WTC11 (cell line): Measurements from ENCODE around the gene ARIH1. TPM values are rescaled to one million over a fixed set of nuclear protein-coding genes. Genes with fewer than 3 reads are reported as not detected.
"Not testable (repeated sequence)": the region's sequence is repeated elsewhere in the genome, so short reads cannot be mapped to it uniquely, and the experiment has no call there.

ENCODE experiments used
- ATAC-seq: fragments of 200-7000 bp; cut with Tn5 transposase; 2 replicates; pipeline ENCODE4 v1.10.0; 2021; ENCODE audit warnings: mild to moderate bottlenecking, moderate library complexity
- CTCF ChIA-PET: fragments of 300-600 bp; sonication (Branson Sonifier 250); formaldehyde crosslinking; loops from one replicate; lab custom pipeline; 2021; ENCODE audit warnings: antibody characterized with exemption; lab: Charles Lee
- POLR2A ChIA-PET: fragments of 350-600 bp; sonication (Branson Sonifier 250); formaldehyde crosslinking; loops from one replicate; lab custom pipeline; 2021; ENCODE audit warnings: antibody characterized with exemption; lab: Charles Lee
- DNase-seq: peaks from one replicate; pipeline ENCODE4 v3.0.0; 2021; ENCODE audit warnings: low spot score
- H3K27ac Mint-ChIP-seq: 2 replicates; pipeline ENCODE4 v1.8.0; 2021; ENCODE audit warnings: mixed read lengths
- H3K27me3 Mint-ChIP-seq: 2 replicates; pipeline ENCODE4 v1.8.0; 2021; ENCODE audit warnings: low read depth, mild to moderate bottlenecking, moderate library complexity, mixed read lengths
- H3K36me3 Mint-ChIP-seq: 2 replicates; pipeline ENCODE4 v1.8.0; 2021; ENCODE audit warnings: mixed read lengths
- H3K4me1 Mint-ChIP-seq: 2 replicates; pipeline ENCODE4 v1.8.0; 2022; ENCODE audit warnings: mixed read lengths
- H3K4me3 Mint-ChIP-seq: 2 replicates; pipeline ENCODE4 v1.8.0; 2021; ENCODE audit warnings: mild to moderate bottlenecking, moderate library complexity, mixed read lengths
- H3K9me3 Mint-ChIP-seq: 2 replicates; pipeline ENCODE4 v1.8.0; 2021; ENCODE audit warnings: mixed read lengths
- AR ChIP-seq: fragments of 250-450 bp; sonication (Bioruptor Pico); IDR thresholded peaks from 2 replicates; pipeline ENCODE4 v1.9.0; 2021; ENCODE audit warnings: mild to moderate bottlenecking
- CBFB ChIP-seq: sonication (generic); formaldehyde crosslinking; IDR thresholded peaks from 2 replicates; pipeline ENCODE4 v1.8.1; 2022; ENCODE audit warnings: mild to moderate bottlenecking, low read depth, missing genetic modification reagents
- E2F4 ChIP-seq: sonication (generic); formaldehyde crosslinking; IDR thresholded peaks from 2 replicates; pipeline ENCODE4 v1.8.1; 2022; ENCODE audit warnings: low read depth, mild to moderate bottlenecking, moderate library complexity, missing genetic modification reagents, borderline replicate concordance
- ETV6 ChIP-seq: sonication (generic); formaldehyde crosslinking; IDR thresholded peaks from 2 replicates; pipeline ENCODE4 v1.8.1; 2022; ENCODE audit warnings: mild to moderate bottlenecking, missing genetic modification reagents
- HMGXB4 ChIP-seq: sonication (generic); formaldehyde crosslinking; IDR thresholded peaks from 2 replicates; pipeline ENCODE4 v1.8.1; 2023; ENCODE audit warnings: mild to moderate bottlenecking, moderate library complexity, missing genetic modification reagents
- MXD4 ChIP-seq: fragments of 250-450 bp; sonication (Bioruptor Pico); IDR thresholded peaks from 2 replicates; pipeline ENCODE4 v1.8.0; 2021; ENCODE audit warnings: mild to moderate bottlenecking, moderate library complexity, borderline replicate concordance
- NFYB ChIP-seq: sonication (generic); formaldehyde crosslinking; conservative IDR thresholded peaks from 2 replicates; pipeline ENCODE4 v1.8.0; 2022; ENCODE audit warnings: low read depth, missing genetic modification reagents
- NR2C2 ChIP-seq: sonication (generic); formaldehyde crosslinking; IDR thresholded peaks from 2 replicates; pipeline ENCODE4 v1.8.0; 2022; ENCODE audit warnings: mild to moderate bottlenecking, missing genetic modification reagents
- RELA ChIP-seq: sonication (generic); formaldehyde crosslinking; IDR thresholded peaks from 2 replicates; pipeline ENCODE4 v1.8.1; 2022; ENCODE audit warnings: missing genetic modification reagents, mild to moderate bottlenecking, borderline replicate concordance
- SMAD4 ChIP-seq: sonication (generic); formaldehyde crosslinking; IDR thresholded peaks from 2 replicates; pipeline ENCODE4 v1.8.0; 2022; ENCODE audit warnings: mild to moderate bottlenecking, missing genetic modification reagents
- SOX15 ChIP-seq: fragments of 250-450 bp; sonication (Bioruptor Pico); IDR thresholded peaks from 2 replicates; pipeline ENCODE4 v1.9.0; 2021; ENCODE audit warnings: mild to moderate bottlenecking
- SP1 ChIP-seq: sonication (generic); formaldehyde crosslinking; conservative IDR thresholded peaks from 2 replicates; pipeline ENCODE4 v1.8.1; 2022; ENCODE audit warnings: missing genetic modification reagents
- TEAD4 ChIP-seq: sonication (generic); formaldehyde crosslinking; IDR thresholded peaks from 2 replicates; pipeline ENCODE4 v1.8.0; 2022; ENCODE audit warnings: mild to moderate bottlenecking, missing genetic modification reagents
- USF1 ChIP-seq: sonication (generic); formaldehyde crosslinking; IDR thresholded peaks from 2 replicates; pipeline ENCODE4 v1.8.0; 2022; ENCODE audit warnings: mild to moderate bottlenecking, missing genetic modification reagents
- ZBTB43 ChIP-seq: sonication (generic); formaldehyde crosslinking; IDR thresholded peaks from 2 replicates; pipeline ENCODE4 v1.8.1; 2023; ENCODE audit warnings: mild to moderate bottlenecking, missing genetic modification reagents
- ZNF219 ChIP-seq: sonication (generic); formaldehyde crosslinking; IDR thresholded peaks from 2 replicates; pipeline ENCODE4 v1.8.0; 2023; ENCODE audit warnings: missing genetic modification reagents, mild to moderate bottlenecking, borderline replicate concordance
- ZNF416 ChIP-seq: fragments of 250-450 bp; sonication (Bioruptor Pico); IDR thresholded peaks from 2 replicates; pipeline ENCODE4 v1.9.0; 2021; ENCODE audit warnings: mild to moderate bottlenecking, inconsistent platforms
- ZNF423 ChIP-seq: fragments of 250-450 bp; sonication (Bioruptor Pico); IDR thresholded peaks from 2 replicates; pipeline ENCODE4 v2.1.2; 2022; ENCODE audit warnings: mild to moderate bottlenecking, moderate library complexity
- total RNA-seq: library from RNA; stranded (reverse); gene quantifications from 3 replicates; pipeline ENCODE4 v1.2.3, GENCODE V29; 2021

The ARIH1 gene
- total RNA-seq, 1 experiment from 2014 or later, result 198 TPM

- no peak for TF ChIP-seq NFYB (CRISPR knock-in tag)
- no peak for TF ChIP-seq SOX15
- no peak for TF ChIP-seq USF1 (CRISPR knock-in tag)
- TF ChIP-seq HMGXB4, result no peak
- TF ChIP-seq SP1, result no peak
- no peak for TF ChIP-seq ZNF416 (CRISPR knock-in tag)
- TF ChIP-seq ZBTB43 (CRISPR knock-in tag), result no peak
- TF ChIP-seq MXD4, result no peak
- TF ChIP-seq TEAD4, result no peak
- no peak for TF ChIP-seq CBFB (CRISPR knock-in tag)
- TF ChIP-seq ZNF423, result no peak
- no peak for TF ChIP-seq SMAD4
These were observed 47.4 kb upstream of the ARIH1 start (continued) for GRCh38 chr15:72426753-72427152.

- H3K27ac Mint-ChIP-seq, result no peak overlapping the region
- no peaks in the 10 kb centered on the region for H3K4me1 Mint-ChIP-seq
- no peak for TF ChIP-seq ZNF219
- TF ChIP-seq RELA (CRISPR knock-in tag), result no peak
- no peak for TF ChIP-seq E2F4 (CRISPR knock-in tag)
- no peak for TF ChIP-seq AR (CRISPR knock-in tag)
- TF ChIP-seq SOX15, result no peak
- TF ChIP-seq SP1, result no peak
- no peak for TF ChIP-seq ETV6 (CRISPR knock-in tag)
- no peak for TF ChIP-seq NR2C2 (CRISPR knock-in tag)
- peaks cover 7% of the 10 kb centered on the region for H3K36me3 Mint-ChIP-seq
- ATAC-seq (no peak), DNase-seq (no peak)
- peaks cover 25% of the 10 kb centered on the region for H3K9me3 Mint-ChIP-seq
- no peak overlapping the region for H3K4me3 Mint-ChIP-seq
- CTCF ChIA-PET, result interaction anchor here (0.7 kb wide), 1 partner anchor 15 kb away, joined by 4 read pairs; no protein-coding TSS in a partner anchor
- H3K27me3 Mint-ChIP-seq, result peaks cover 26% of the 10 kb centered on the region
- POLR2A ChIA-PET, result no interaction called here
These were observed 36.3 kb upstream of the ARIH1 start for GRCh38 chr15:72437650-72438316.

GRCh38 chr15:72442848-72443247 lies 31.3 kb upstream of the ARIH1 start:
- H3K4me3 Mint-ChIP-seq, H3K27me3 Mint-ChIP-seq, POLR2A ChIA-PET, H3K36me3 Mint-ChIP-seq, H3K27ac Mint-ChIP-seq, ATAC-seq, DNase-seq, H3K4me1 Mint-ChIP-seq, CTCF ChIA-PET: not testable (repeated sequence)
- H3K9me3 Mint-ChIP-seq, result peaks cover 19% of the 10 kb centered on the region
